Mesenchymal stem cell (in vitro differentiated cells and primary cell): ENCODE data around the gene ARAP2.

Experiments used
- DNase-seq: peaks from one replicate; pipeline ENCODE4 v3.0.0-alpha.2; 2013
- H2AFZ ChIP-seq: one replicate; pipeline ENCODE4 v1.6.1; 2013; ENCODE audit warnings: low read depth, mild to moderate bottlenecking, control low read depth, inconsistent platforms, low read length, moderate library complexity
- H2AK5ac ChIP-seq: 2 replicates; pipeline ENCODE4 v1.6.1; 2013; ENCODE audit warnings: low read length, moderate library complexity, mild to moderate bottlenecking, inconsistent platforms; ENCODE audit not compliant: severe bottlenecking
- H2BK120ac ChIP-seq: one replicate; pipeline ENCODE4 v1.6.1; 2013; ENCODE audit warnings: low read depth, mild to moderate bottlenecking, inconsistent platforms, low read length, moderate library complexity
- H2BK12ac ChIP-seq, 2 experiments: one replicate each; pipeline ENCODE4 v1.6.1; 2013; ENCODE audit warnings: inconsistent platforms in 2 of 2, low read length in 2 of 2, mild to moderate bottlenecking in 2 of 2, moderate library complexity in 2 of 2, control low read depth in 1 of 2
- H2BK15ac ChIP-seq: one replicate; pipeline ENCODE4 v1.6.1; 2013; ENCODE audit warnings: mild to moderate bottlenecking, low read depth, inconsistent platforms; ENCODE audit not compliant: poor library complexity, severe bottlenecking
- H2BK5ac ChIP-seq: 2 replicates; pipeline ENCODE4 v1.6.1; 2013; ENCODE audit warnings: low read depth, mild to moderate bottlenecking, low read length, control low read depth, inconsistent platforms; ENCODE audit not compliant: poor library complexity, severe bottlenecking
- H3K14ac ChIP-seq, 2 experiments: one replicate each; pipeline ENCODE4 v1.6.1; 2013; ENCODE audit warnings: inconsistent platforms in 2 of 2, low read length in 2 of 2, control low read depth in 1 of 2, mild to moderate bottlenecking in 1 of 2, moderate library complexity in 1 of 2
- H3K18ac ChIP-seq, 2 experiments: one replicate each; pipeline ENCODE4 v1.6.1; 2013; ENCODE audit warnings: inconsistent platforms in 2 of 2, low read length in 2 of 2, control low read depth in 1 of 2, low read depth in 1 of 2, mild to moderate bottlenecking in 1 of 2
- H3K23ac ChIP-seq, 2 experiments: one replicate each; pipeline ENCODE4 v1.6.1; 2013; ENCODE audit warnings: inconsistent platforms in 2 of 2, low read length in 2 of 2, mild to moderate bottlenecking in 2 of 2, moderate library complexity in 2 of 2, control low read depth in 1 of 2
- H3K27ac ChIP-seq: 2 replicates; pipeline ENCODE4 v1.5.1; 2013; ENCODE audit warnings: mild to moderate bottlenecking, moderate library complexity, low read length, control low read depth, inconsistent platforms; ENCODE audit not compliant: poor library complexity, severe bottlenecking
- H3K27me3 ChIP-seq, 2 experiments: 2 replicates each; pipeline versions ENCODE4 v1.6.1 to v1.7.0; 2013; ENCODE audit warnings: low read length in 2 of 2, mild to moderate bottlenecking in 2 of 2, moderate library complexity in 2 of 2, control low read depth in 1 of 2, inconsistent platforms in 1 of 2; ENCODE audit not compliant: control insufficient read depth in 1 of 2, insufficient read depth in 1 of 2
- H3K36me3 ChIP-seq, 2 experiments: 2 replicates each; pipeline versions ENCODE4 v1.6.1 to v1.7.0; 2013; ENCODE audit warnings: low read length in 2 of 2, control low read depth in 1 of 2, inconsistent platforms in 1 of 2, low read depth in 1 of 2, mild to moderate bottlenecking in 1 of 2; ENCODE audit not compliant: insufficient read depth in 2 of 2, control insufficient read depth in 1 of 2
- H3K4ac ChIP-seq, 2 experiments: one replicate each; pipeline ENCODE4 v1.6.1; 2013; ENCODE audit warnings: inconsistent platforms in 2 of 2, low read length in 2 of 2, mild to moderate bottlenecking in 2 of 2, moderate library complexity in 2 of 2, control low read depth in 1 of 2, low read depth in 1 of 2
- H3K4me1 ChIP-seq: 2 replicates; pipeline ENCODE4 v1.6.1; 2013; ENCODE audit warnings: low read depth, low read length, control low read depth; ENCODE audit not compliant: control insufficient read depth, insufficient read depth
- H3K4me2 ChIP-seq: 2 replicates; pipeline ENCODE4 v1.6.1; 2013; ENCODE audit warnings: low read length, mild to moderate bottlenecking, inconsistent platforms; ENCODE audit not compliant: poor library complexity, severe bottlenecking
- H3K4me3 ChIP-seq, 2 experiments: 2 replicates each; pipeline versions ENCODE4 v1.5.1 to v1.7.0; 2013; ENCODE audit warnings: low read length in 2 of 2, mild to moderate bottlenecking in 2 of 2, control low read depth in 1 of 2, low read depth in 1 of 2; ENCODE audit not compliant: insufficient read depth in 1 of 2
- H3K79me1 ChIP-seq: replicated peaks from 2 replicates; pipeline ENCODE4 v1.6.1; 2013; ENCODE audit warnings: mild to moderate bottlenecking, control low read depth, low read length, inconsistent platforms; ENCODE audit not compliant: poor library complexity, severe bottlenecking
- H3K9ac ChIP-seq: 2 replicates; pipeline ENCODE4 v1.7.0; 2013; ENCODE audit warnings: mild to moderate bottlenecking, low read length, moderate library complexity
- H3K9me3 ChIP-seq: 2 replicates; pipeline ENCODE4 v1.7.0; 2013; ENCODE audit warnings: mild to moderate bottlenecking, low read length; ENCODE audit not compliant: control insufficient read depth
- H4K8ac ChIP-seq: one replicate; pipeline ENCODE4 v1.6.1; 2013; ENCODE audit warnings: inconsistent platforms, mild to moderate bottlenecking, low read length, moderate library complexity
- H4K91ac ChIP-seq: one replicate; pipeline ENCODE4 v1.6.1; 2013; ENCODE audit warnings: mild to moderate bottlenecking, low read length, inconsistent platforms
- WGBS: methylation state at CpG from one replicate; pipeline ENCODE4 v1.1.7; 2013; ENCODE audit warnings: mixed read lengths; 5-methylcytosine and 5-hydroxymethylcytosine counted together

Gene ARAP2

DNA sequence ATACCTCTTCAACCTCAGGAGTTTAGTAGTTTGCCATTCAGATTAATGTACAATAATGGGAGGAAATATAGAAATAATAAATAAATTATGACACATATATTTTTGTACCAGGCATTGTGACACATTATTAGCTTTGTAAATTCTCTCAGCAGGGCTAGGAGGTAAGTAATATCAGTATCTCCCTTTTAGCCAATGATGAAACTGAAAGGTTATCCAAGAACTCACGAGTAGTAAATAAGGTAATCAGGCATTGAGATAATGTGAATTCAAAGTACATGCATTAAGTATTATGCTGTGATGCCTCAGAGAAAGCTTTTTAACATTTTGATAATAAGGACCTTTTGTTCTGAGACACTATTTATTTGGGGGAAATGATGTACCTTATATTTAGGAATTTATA lies 5.3 kb upstream of the ARAP2 start:
- H2AK5ac ChIP-seq = no peak overlapping the region
- no peak overlapping the region for H3K23ac ChIP-seq
- H2BK15ac ChIP-seq = no peak overlapping the region
- H3K27ac ChIP-seq = no peak overlapping the region
- no peak overlapping the region for H3K14ac ChIP-seq
- no peaks in the 10 kb centered on the region for H3K79me1 ChIP-seq
- H2BK12ac ChIP-seq = no peak overlapping the region
- no peak overlapping the region for H3K9ac ChIP-seq
- H4K91ac ChIP-seq = no peak overlapping the region
- H3K4ac ChIP-seq = no peak overlapping the region
- H3K4me2 ChIP-seq = no peak overlapping the region
- no peaks in the 10 kb centered on the region for H3K9me3 ChIP-seq
- no peak for DNase-seq
- no peak overlapping the region for H3K18ac ChIP-seq
- peaks cover 2% of the 10 kb centered on the region for H3K4me1 ChIP-seq
- H3K36me3 ChIP-seq = no peaks in the 10 kb centered on the region
- no peak overlapping the region for H4K8ac ChIP-seq
- no peak overlapping the region for H2BK5ac ChIP-seq
- no peak overlapping the region for H2AFZ ChIP-seq
- H2BK120ac ChIP-seq = no peak overlapping the region
- no peak overlapping the region for H3K4me3 ChIP-seq
- WGBS = 100% methylated on average over 1 of the region's 1 CpG
- H3K27me3 ChIP-seq = peaks cover 0 to 14% of the 10 kb centered on the region in 2 experiments

DNA sequence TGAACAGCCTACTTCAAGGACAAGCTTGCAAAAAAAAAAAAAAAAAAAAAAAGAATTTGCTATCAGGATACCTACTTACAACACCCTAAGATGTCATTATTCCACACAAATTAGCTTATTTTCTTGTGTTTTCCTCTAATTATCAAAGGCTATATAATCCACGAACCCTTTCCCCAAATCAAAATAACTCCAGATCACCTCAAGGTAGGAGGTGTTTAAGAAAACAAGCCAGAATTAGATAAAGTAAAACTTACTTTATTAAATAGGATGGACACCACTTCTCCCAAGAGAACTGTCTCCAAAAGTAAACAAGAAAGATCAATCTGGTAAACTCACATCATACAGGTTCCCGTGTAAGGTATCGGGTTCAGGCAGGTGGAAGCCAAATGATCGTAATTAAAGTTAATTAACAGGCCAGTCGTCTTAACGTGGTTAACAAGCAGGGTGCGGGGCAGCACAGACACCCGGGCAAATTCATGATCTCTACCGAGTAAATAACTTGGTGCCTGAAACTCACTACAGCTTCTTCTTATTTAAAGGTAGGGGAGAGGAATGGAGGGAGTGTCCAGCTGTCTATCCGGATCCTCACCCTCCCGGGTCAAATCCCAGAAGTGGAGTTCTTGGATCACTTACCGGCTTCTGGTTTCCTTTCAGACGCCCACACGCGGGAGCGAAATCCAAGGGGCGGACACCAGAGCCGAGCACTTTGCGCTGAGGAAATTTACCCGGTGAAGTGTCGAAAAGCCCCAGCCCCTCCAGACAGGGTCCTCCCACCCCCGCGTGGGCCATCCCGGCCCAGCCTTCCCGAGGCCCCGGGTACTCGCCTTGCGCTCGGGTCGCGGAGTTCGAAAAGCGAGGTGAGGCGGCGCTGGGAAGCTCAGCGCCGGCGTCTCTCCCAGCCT lies 708 bp downstream of the ARAP2 start:
- no peak overlapping the region for H4K8ac ChIP-seq
- WGBS = 6% methylated on average over 18 of the region's 38 CpGs
- peak overlapping the region; percentile 74 for H3K27ac ChIP-seq

DNA sequence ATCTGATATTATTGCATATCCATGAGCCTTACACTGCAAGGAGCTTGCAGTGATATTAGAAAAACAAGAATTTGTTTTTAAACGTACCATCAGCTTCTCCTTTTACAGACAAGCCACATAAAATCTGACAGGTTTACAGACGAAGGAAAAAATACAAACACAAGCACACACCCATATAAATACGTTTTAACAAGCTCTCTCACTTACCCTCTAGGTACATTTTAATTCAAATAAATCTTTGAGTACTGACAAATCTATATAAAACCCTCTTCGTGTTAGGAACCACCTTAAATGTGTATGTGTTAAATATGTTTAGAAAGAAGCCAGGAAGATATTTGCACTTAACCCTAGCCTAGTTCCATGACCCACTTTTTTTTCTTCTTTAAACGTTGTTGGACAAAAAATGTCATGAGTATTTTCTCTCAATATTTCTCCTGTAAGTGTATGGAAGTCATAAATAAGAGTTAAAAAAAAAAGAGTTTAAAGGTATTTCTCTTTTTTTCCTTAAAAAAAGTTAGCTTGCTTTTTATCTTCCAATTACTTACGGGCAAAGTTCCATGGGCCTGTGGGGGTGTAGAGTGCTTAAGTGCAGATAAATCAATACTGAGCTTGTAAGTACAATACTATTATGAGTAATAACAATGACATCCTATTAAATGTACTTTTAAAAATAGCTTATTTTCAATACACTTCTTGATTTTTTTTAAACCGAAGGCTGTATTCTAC lies 1.5 kb downstream of the ARAP2 start:
- Histone ChIP-seq H2BK120ac (no peak overlapping the region), H4K8ac (no peak overlapping the region), H2BK15ac (no peak overlapping the region), H3K23ac (no peak overlapping the region), H3K27ac (no peak overlapping the region), H3K18ac (no peak overlapping the region), H4K91ac (no peak overlapping the region), H3K36me3 (no peaks in the 10 kb centered on the region), H2BK5ac (no peak overlapping the region), H2BK12ac (no peak overlapping the region), H3K79me1 (peaks cover 5% of the 10 kb centered on the region), H3K4me1 (peaks cover 2% of the 10 kb centered on the region), H3K9ac (no peak overlapping the region), H3K4me3 (no peak overlapping the region), H3K4me2 (peak overlapping the region; percentile 49), H3K27me3 (peaks cover 0 to 30% of the 10 kb centered on the region in 2 experiments), H3K9me3 (no peaks in the 10 kb centered on the region), H3K4ac (no peak overlapping the region), H2AK5ac (no peak overlapping the region), H2AFZ (no peak overlapping the region), H3K14ac (no peak overlapping the region)
- 64% methylated on average over 4 of the region's 7 CpGs for WGBS
- no peak for DNase-seq

More for the DNA sequence above, 708 bp downstream of the ARAP2 start:
- peak overlapping the region in 1 of 2 experiments; percentile 55 for H3K14ac ChIP-seq
- peak overlapping the region; percentile 86 for H2BK5ac ChIP-seq
- no peak overlapping the region for H3K4ac ChIP-seq
- H3K9ac ChIP-seq = peak overlapping the region; percentile 32
- H3K18ac ChIP-seq = peak overlapping the region in 1 of 2 experiments; percentile 28
- DNase-seq = peak; percentile 25
- no peak overlapping the region for H4K91ac ChIP-seq
- no peaks in the 10 kb centered on the region for H3K36me3 ChIP-seq
- peaks cover 0 to 30% of the 10 kb centered on the region in 2 experiments for H3K27me3 ChIP-seq
- H3K23ac ChIP-seq = no peak overlapping the region
- no peak overlapping the region for H2AFZ ChIP-seq
- no peak overlapping the region for H2BK15ac ChIP-seq
- H2AK5ac ChIP-seq = no peak overlapping the region
- no peak overlapping the region for H2BK120ac ChIP-seq
- peaks cover 2% of the 10 kb centered on the region for H3K4me1 ChIP-seq
- peak overlapping the region; percentile 97 for H3K4me2 ChIP-seq
- H2BK12ac ChIP-seq = no peak overlapping the region
- H3K9me3 ChIP-seq = no peaks in the 10 kb centered on the region
- H3K4me3 ChIP-seq = peak overlapping the region; percentile 74 to 87
- H3K79me1 ChIP-seq = peaks cover 1% of the 10 kb centered on the region

DNA sequence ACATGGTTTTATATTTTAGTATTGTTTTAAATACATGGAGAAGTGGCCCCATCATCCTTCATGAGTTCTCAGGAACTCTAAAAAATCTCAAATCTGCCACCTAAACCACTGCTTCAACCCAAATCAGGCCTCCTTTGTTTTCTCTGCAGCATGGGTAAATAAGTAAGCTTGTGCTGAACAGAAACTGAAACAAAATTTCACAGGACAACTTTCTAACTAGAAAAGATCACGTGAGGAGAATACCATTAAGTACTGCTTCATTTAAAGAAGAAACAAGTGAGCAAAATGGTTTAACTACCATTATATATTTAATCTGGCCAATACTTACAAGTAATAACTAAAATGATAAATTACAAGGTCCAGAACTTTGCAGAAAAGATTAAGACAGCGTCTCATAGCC lies 2.5 kb downstream of the ARAP2 start:
- Histone ChIP-seq H3K27ac (no peak overlapping the region), H3K9me3 (no peaks in the 10 kb centered on the region), H3K23ac (no peak overlapping the region), H3K4me1 (peaks cover 2% of the 10 kb centered on the region), H2BK12ac (no peak overlapping the region), H3K4me3 (no peak overlapping the region), H2AK5ac (no peak overlapping the region), H2BK120ac (no peak overlapping the region), H4K91ac (no peak overlapping the region), H3K36me3 (peaks cover 0 to 4% of the 10 kb centered on the region in 2 experiments), H3K4ac (no peak overlapping the region), H3K14ac (no peak overlapping the region), H3K18ac (no peak overlapping the region), H2BK15ac (no peak overlapping the region), H4K8ac (no peak overlapping the region), H3K27me3 (peaks cover 0 to 30% of the 10 kb centered on the region in 2 experiments), H3K79me1 (peaks cover 9% of the 10 kb centered on the region), H3K9ac (no peak overlapping the region), H3K4me2 (peak overlapping the region; percentile 58), H2BK5ac (no peak overlapping the region), H2AFZ (no peak overlapping the region)
- 81% methylated on average over 1 of the region's 2 CpGs for WGBS
- DNase-seq = no peak
